Measurements from ENCODE around the gene TFG.
"Not testable (repeated sequence)": the region's sequence is repeated elsewhere in the genome, so short reads cannot be mapped to it uniquely, and the experiment has no call there.

The TFG gene

DNA sequence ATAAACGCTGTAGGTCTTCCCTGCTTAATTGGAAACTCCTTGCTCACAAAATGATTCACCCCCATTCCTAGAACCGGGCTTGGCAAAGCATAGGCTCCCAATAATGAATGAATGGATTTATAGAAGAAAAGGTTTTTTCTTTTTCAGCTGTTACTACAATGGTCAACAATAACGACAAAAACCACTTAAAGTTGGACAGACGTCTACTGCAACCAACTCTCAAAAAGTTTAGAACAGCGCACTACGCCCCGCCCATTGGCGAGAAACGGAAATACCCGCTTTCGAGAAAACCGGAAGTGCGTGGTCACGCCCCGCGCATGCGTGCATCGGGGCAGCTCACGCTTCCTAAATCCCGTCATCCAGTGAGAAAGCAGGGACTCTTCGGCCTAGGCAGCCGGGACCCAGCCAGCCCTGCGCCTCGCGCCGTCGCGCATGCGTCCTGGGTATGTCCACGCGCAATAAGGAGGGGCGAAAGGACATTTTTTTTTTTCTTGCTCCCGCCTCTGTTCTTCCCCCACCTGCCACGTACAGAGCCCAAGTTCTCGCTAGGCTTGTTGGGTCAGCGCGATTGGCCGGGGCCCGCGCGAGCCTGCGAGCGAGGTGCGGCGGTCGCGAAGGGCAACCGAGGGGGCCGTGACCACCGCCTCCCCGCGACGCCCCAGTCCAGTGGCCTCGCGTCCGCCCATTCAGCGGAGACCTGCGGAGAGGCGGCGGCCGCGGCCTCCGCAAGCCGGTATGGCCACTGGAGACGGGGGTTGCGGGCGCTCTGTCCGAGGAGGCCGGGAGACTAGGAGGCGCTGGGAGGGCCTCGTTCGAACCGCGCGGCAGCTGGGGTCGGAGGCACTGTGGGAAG lies at the start of gene TFG:
TFG (plus strand) TSS at position 506 of the 853 bp plus-strand sequence. CDS start 4,192 bp downstream, outside the sequence.
- Mint-ChIP-seq H3K9me3 (peaks cover 0 to 16% of the 10 kb centered on the region in 2 donors), H3K27ac (peak within 1 kb of the TSS; percentile 96 to 99), H3K27me3 (peaks cover 10% of the 10 kb centered on the region)

DNA sequence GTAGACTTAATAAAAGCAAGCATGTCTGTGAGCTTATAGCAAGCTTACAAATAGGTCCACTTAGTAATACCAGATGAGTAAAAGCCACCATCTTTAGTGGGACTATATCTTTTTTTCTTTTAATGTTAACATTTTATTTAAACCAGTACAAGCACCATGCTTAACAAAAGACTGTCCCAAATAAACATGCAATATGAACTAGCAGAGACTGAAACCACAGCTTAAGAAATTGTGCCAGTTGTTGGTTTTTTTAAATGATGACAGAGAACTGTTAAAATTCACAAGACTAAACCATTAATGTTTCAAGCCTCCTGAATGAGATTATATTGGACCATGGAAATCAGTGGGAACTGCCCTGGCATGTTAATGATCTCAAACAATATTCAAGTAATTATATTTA lies 48.0 kb upstream of the TFG start:
- peaks cover 24% of the 10 kb centered on the region for H3K4me1 Mint-ChIP-seq
- DNase-seq, H3K27ac Mint-ChIP-seq: not testable (repeated sequence)

More for the DNA sequence above, at the start of gene TFG:
- DNase-seq (peak; percentile 97 to 98), ATAC-seq (peak; percentile 94)
- Mint-ChIP-seq H3K4me3 (peak within 1 kb of the TSS; percentile 79 to 89), H3K4me1 (peaks cover 49% of the 10 kb centered on the region)

GRCh38 chr3:100662113-100662823 lies 47.0 kb upstream of the TFG start:
- DNase-seq = no peak
- peaks cover 6% of the 10 kb centered on the region for H3K27me3 Mint-ChIP-seq
- H3K27ac Mint-ChIP-seq = no peak overlapping the region
- no peaks in the 10 kb centered on the region for H3K9me3 Mint-ChIP-seq
- ATAC-seq = no peak
- no peak overlapping the region for H3K4me3 Mint-ChIP-seq
- peaks cover 25% of the 10 kb centered on the region for H3K4me1 Mint-ChIP-seq

More for the DNA sequence above, 48.0 kb upstream of the TFG start:
- H3K4me3 Mint-ChIP-seq, H3K9me3 Mint-ChIP-seq, H3K27me3 Mint-ChIP-seq, ATAC-seq: not testable (repeated sequence)

DNA sequence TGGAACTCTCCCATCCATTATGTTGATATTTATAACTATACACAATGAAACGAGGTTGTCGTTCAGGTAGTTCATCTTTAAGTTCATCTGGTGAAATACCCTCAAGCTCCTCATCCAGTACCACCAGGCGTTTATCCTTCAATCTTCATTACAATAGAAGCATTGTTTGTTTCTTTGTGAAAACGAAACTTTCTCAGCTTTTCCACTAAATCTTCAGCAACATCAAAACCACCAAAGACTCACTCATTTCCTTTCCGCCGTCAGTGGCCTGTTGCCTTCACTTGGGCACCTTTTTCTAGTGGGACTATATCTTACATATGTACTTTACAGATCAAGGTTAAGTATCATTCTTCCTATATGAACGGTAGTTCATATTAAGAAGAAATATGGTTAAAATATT lies 44.1 kb upstream of the TFG start:
- peaks cover 6% of the 10 kb centered on the region for H3K27me3 Mint-ChIP-seq
- peaks cover 25% of the 10 kb centered on the region for H3K4me1 Mint-ChIP-seq
- H3K9me3 Mint-ChIP-seq = peaks cover 4 to 5% of the 10 kb centered on the region in 2 donors
- peak; percentile 15 to 38 for DNase-seq
- peak overlapping the region; percentile 16 to 52 for H3K4me3 Mint-ChIP-seq
- ATAC-seq = peak; percentile 92
- H3K27ac Mint-ChIP-seq = peak overlapping the region in 1 of 2 donors; percentile 50

- H3K4me3 Mint-ChIP-seq, ATAC-seq, H3K27me3 Mint-ChIP-seq, DNase-seq, H3K27ac Mint-ChIP-seq: not testable (repeated sequence)
- H3K4me1 Mint-ChIP-seq = peaks cover 25% of the 10 kb centered on the region
- H3K9me3 Mint-ChIP-seq = peaks cover 4 to 14% of the 10 kb centered on the region in 2 donors
These were observed 42.6 kb upstream of the TFG start for GRCh38 chr3:100666699-100667098.

- not testable (repeated sequence) for DNase-seq, H3K27ac Mint-ChIP-seq, H3K27me3 Mint-ChIP-seq
These were observed 42.0 kb upstream of the TFG start for GRCh38 chr3:100667316-100667715.

GRCh38 chr3:100670995-100671394 lies 38.3 kb upstream of the TFG start:
- H3K4me3 Mint-ChIP-seq, H3K27ac Mint-ChIP-seq, H3K27me3 Mint-ChIP-seq, DNase-seq, H3K4me1 Mint-ChIP-seq, ATAC-seq: not testable (repeated sequence)
- peaks cover 13 to 24% of the 10 kb centered on the region in 2 donors for H3K9me3 Mint-ChIP-seq

More at GRCh38 chr3:100667316-100667715, 42.0 kb upstream of the TFG start:
- Mint-ChIP-seq H3K9me3 (peaks cover 4 to 17% of the 10 kb centered on the region in 2 donors), H3K4me1 (peaks cover 25% of the 10 kb centered on the region)
- H3K4me3 Mint-ChIP-seq, ATAC-seq: not testable (repeated sequence)

DNA sequence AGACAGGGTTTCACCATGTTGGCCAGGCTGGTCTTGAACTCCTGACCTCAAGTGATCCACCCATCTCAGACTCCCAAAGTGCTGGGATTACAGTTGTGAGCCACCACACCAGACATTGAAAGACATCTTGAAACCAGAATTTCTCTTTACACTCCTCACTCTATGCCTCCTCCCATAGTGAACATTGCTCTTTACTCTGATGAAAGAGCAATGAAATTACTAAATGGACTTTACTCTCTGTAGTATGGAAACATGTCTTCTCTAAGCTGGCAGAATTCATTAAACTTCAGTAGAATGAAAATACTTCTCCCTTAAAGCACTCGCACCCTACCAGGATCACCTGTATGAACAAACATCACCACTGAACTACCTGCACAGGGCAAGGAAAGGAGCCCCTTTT lies 27.8 kb upstream of the TFG start:
- Mint-ChIP-seq H3K9me3 (no peaks in the 10 kb centered on the region), H3K4me1 (no peaks in the 10 kb centered on the region), H3K4me3 (no peak overlapping the region), H3K27me3 (peaks cover 13% of the 10 kb centered on the region), H3K27ac (no peak overlapping the region)
- ATAC-seq = no peak
- no peak for DNase-seq

- ATAC-seq = peak; percentile 60
- Mint-ChIP-seq H3K27me3 (peaks cover 7% of the 10 kb centered on the region), H3K9me3 (no peaks in the 10 kb centered on the region), H3K4me3 (peak overlapping the region in 1 of 2 donors; percentile 26), H3K27ac (no peak overlapping the region), H3K4me1 (no peaks in the 10 kb centered on the region)
- no peak for DNase-seq
These were observed 27.0 kb upstream of the TFG start for GRCh38 chr3:100682056-100682853.

GRCh38 chr3:100682854-100683760 lies 26.2 kb upstream of the TFG start:
- H3K4me3 Mint-ChIP-seq = peak overlapping the region in 1 of 2 donors; percentile 26
- H3K9me3 Mint-ChIP-seq = no peaks in the 10 kb centered on the region
- peaks cover 8% of the 10 kb centered on the region for H3K27me3 Mint-ChIP-seq
- no peaks in the 10 kb centered on the region for H3K4me1 Mint-ChIP-seq
- no peak for DNase-seq
- peak; percentile 50 for ATAC-seq
- no peak overlapping the region for H3K27ac Mint-ChIP-seq

DNA sequence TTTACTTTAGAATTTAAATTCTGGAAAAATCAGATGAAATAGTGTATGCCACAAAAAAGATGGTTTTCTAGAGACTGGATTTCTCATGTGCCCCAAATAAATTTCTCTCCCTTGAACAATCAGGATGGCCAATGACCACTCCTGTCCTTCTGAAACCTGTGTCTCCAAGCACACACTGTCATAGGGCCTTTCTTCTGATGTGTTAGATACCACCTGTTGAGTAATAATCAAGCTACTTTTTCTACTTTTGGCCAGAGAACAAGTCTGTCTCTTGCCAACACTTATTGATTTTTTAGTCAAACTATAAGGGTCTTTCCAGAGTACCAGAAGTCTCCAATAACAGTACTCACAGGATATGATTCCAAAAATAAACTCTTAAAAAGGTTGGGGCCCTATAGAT lies 16.1 kb upstream of the TFG start:
- H3K9me3 Mint-ChIP-seq = no peaks in the 10 kb centered on the region
- no peak overlapping the region for H3K27ac Mint-ChIP-seq
- H3K27me3 Mint-ChIP-seq = peaks cover 47% of the 10 kb centered on the region
- no peak overlapping the region for H3K4me3 Mint-ChIP-seq
- no peaks in the 10 kb centered on the region for H3K4me1 Mint-ChIP-seq
- ATAC-seq (no peak), DNase-seq (no peak)

DNA sequence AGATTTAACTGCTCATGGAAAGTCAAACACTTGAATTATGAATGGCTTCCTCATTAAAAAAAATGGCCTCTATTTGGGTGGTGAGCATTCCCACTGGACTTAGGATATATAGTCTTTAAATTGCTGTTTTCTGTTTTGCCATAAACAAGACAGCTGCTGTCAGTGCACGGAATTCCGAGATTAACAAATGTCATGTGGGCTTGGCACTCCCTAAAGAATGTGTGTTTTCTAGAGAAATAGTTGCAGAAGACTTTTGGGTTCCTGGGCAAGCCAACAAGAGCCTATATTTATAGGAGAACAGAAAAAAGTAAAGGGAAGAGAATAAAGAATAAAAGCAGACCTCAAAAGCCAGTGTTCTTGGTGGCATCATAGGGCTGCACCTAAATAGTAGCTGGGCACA lies 13.6 kb upstream of the TFG start:
- Mint-ChIP-seq H3K9me3 (no peaks in the 10 kb centered on the region), H3K27me3 (peaks cover 47% of the 10 kb centered on the region), H3K4me3 (no peak overlapping the region), H3K27ac (no peak overlapping the region), H3K4me1 (no peaks in the 10 kb centered on the region)
- ATAC-seq = no peak
- no peak for DNase-seq

DNA sequence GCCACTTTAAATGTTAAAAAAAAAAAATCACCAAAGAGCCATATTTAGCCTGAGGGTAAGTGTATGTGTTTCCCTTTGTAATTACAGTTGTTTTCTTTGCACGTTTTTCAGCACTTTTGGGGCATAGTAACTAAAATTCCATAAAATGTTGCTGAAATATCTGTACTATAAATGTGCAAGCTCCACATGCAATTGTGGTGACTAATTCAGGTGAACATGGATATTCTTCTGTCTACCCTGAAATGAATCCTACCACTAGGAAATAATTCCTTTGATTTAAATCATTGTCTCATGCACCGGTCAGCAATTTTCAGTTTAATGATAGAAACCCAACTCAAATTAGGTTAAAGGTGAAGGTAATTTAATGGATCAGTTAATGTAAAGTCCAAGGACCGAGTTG lies 13.1 kb upstream of the TFG start:
- ATAC-seq (no peak), DNase-seq (no peak)
- no peak overlapping the region for H3K27ac Mint-ChIP-seq
- no peaks in the 10 kb centered on the region for H3K9me3 Mint-ChIP-seq
- no peaks in the 10 kb centered on the region for H3K4me1 Mint-ChIP-seq
- no peak overlapping the region for H3K4me3 Mint-ChIP-seq
- peaks cover 47% of the 10 kb centered on the region for H3K27me3 Mint-ChIP-seq

DNA sequence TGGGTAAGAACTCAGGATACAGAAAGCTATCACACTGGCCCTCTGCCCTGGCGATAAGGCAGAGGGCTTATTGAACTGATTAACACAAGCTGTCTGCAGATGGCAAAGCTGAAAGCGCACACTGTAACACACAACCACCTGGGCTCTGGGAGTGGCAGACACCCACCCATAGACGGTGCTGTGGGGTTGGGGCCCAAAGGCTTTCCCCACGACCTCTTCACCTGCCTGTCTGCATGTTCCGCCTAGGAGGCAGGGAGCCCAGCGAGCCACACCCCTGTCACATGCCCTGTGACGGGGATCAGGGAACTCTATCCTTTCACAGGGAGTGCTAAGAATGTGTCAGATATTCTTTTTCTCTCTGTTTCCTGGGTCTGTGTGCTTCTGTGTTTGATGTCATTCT lies 12.1 kb upstream of the TFG start:
- Mint-ChIP-seq H3K4me1 (peaks cover under 1% of the 10 kb centered on the region), H3K9me3 (no peaks in the 10 kb centered on the region), H3K27ac (no peak overlapping the region), H3K27me3 (peaks cover 43% of the 10 kb centered on the region), H3K4me3 (no peak overlapping the region)
- ATAC-seq = no peak
- no peak for DNase-seq

Data from stimulated activated naive CD8-positive, alpha-beta T cell treated with anti-CD3 and anti-CD28 coated beads, Interleukin-15, amount 100 ng/mL, for 72 hours (primary cell).